Subcutaneous adipose tissue (tissue), 4 donors: ENCODE results near the gene ALKBH5. TPM values are rescaled to one million over a fixed set of nuclear protein-coding genes. Genes with fewer than 3 reads are reported as not detected.

ENCODE experiments used
- total RNA-seq, 4 donors: library from RNA; depleted of rRNA; stranded (reverse); fragments of >200 nt; gene quantifications; one replicate each; pipeline ENCODE4 v1.1.0, GENCODE V29; 2016
- TF ChIP-seq, protein P1 (sequence below): fragments of 450-650 bp; IDR thresholded peaks from one replicate; pipeline ENCODE4 v1.5.1; 2016; ENCODE audit warnings: low read depth, mild to moderate bottlenecking, control low read depth, antibody characterized with exemption, moderate library complexity

The ALKBH5 gene
- total RNA-seq, 4 donors from 2014 or later: 57.5 to 69.6 (median 67.5) TPM

DNA sequence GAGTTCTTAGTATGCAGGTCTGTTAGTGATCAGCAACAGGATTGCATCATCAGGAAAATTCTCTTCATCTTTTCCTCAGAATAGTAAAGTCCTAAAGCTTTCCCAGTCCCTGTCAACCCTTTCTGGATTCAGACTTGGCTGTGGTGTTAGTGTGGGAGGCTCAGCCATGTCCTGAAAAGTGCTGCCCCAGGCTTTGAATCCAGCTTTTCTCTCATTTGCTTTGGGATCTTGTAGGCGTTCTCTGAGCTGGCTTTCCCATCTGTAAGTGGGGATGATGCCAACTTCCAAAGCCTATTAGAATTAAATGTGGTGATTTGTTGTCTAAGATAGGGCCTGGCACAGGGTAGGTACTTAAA, 3.0 kb downstream of the ALKBH5 start:
- TF ChIP-seq, protein P1, sequence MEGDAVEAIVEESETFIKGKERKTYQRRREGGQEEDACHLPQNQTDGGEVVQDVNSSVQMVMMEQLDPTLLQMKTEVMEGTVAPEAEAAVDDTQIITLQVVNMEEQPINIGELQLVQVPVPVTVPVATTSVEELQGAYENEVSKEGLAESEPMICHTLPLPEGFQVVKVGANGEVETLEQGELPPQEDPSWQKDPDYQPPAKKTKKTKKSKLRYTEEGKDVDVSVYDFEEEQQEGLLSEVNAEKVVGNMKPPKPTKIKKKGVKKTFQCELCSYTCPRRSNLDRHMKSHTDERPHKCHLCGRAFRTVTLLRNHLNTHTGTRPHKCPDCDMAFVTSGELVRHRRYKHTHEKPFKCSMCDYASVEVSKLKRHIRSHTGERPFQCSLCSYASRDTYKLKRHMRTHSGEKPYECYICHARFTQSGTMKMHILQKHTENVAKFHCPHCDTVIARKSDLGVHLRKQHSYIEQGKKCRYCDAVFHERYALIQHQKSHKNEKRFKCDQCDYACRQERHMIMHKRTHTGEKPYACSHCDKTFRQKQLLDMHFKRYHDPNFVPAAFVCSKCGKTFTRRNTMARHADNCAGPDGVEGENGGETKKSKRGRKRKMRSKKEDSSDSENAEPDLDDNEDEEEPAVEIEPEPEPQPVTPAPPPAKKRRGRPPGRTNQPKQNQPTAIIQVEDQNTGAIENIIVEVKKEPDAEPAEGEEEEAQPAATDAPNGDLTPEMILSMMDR: no peak

DNA sequence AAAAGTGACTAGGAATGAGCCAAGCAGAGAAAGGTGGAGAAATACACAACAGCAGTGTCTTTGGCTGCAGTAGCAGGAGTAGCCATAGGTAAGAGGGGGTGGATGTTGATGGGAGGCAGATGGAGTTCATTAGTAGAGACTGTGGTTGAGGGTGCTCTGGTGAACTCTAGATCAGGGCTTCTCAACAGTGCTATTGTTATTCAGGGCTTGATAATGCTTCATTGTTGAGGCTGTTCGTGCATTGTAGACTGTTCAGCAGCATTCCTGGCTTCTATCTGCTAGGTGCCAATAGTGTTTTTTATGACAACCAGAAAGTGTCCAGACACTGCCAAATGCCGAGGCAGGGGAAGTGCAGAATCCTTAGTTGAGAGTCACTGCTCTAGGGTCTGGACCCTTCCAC, 3.6 kb downstream of the ALKBH5 start:
- TF ChIP-seq, protein P1: no peak

DNA sequence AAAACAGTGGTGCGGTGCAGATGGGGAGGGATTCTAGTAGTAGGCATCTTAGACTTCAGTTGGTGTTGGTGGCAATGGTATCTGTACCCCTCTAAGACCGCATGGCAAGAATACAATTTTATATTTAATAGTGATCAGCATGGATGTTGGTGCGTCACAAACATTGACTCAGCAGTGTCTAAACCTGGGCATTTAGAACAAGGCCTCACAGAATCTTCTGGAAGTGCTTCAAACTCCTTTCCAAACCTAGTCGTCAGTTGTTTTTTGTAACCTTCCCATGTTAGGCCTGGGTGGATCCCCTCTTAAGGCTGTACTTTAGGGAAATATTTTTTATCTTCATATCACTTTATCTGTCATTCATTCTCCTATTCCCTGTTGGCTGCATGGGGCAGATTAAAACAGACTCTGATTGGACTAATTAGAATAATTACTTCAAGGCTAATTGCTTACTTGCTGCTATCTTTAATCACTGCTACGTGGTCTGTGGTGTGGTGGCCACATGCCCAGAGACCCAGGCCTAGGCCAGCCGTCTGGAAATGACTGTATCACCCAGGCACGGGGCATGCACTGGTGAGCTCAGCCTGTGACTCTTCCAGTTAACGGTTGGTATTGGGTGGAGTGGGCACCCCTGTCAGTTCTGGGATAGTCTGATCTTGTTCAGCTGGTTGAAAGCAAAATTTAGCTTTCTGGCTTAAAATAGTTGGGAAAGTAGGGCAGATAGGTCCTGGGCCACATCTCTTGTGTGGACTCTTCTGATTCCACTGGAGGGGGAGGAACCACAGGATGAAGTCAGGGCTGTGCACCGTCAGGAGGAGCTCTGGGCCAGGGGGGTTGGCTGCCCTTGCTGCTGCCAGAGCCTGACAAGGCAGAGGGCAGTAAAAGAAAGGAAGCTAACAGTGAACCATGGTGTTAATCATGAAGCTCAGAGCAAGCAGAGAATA, 4.5 kb downstream of the ALKBH5 start:
- TF ChIP-seq, protein P1: no peak

DNA sequence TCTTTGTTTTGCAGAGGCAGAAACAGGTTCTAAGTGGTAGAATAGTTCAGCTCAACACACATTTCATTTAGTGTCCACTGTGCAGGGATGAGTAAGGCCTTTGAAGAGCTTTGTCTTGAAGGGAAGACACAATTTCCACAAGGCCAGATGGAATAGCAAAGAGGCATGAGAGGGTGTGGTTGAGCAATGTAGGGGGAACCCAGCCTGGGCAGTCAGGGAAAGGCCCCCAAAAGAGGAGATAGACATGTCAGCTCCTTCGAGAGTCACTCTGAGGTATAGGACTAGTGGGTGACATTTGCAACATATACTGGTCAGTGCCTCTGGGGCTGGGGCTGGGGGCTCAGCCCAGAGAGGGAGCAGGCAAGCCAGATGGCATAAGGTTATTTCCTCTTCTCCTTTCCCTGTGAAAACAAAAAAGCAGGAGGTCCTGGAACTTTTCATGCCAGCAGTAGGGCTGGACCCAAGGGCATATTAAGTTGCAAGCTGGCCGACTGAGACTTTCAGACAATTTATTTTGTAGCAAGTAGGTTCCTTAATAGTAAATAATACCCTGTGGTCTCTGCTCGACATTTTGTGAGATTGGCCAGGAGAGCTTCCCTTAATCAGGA, 7.1 kb downstream of the ALKBH5 start:
- TF ChIP-seq, protein P1: no peak

DNA sequence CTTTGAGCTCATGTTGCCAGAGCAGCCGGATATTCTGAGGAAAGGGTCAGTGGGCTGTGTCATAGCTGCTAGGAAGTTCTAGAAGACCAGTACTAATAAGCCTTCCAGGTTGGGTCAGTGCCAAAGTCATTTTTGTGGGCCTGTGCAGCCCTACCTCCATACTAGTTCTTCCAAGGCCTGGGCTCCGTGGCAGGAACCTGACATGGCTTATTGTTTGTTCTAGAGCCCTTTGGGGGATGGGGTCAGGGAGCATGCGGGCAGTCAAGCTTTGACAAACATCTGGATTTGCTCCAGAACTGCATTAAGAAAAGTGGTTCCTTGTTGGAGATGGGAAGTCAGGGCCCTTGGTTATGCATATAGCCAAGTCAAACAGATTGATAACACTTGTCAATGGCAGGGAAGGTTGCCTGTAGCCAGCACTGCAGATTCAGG, 7.6 kb downstream of the ALKBH5 start:
- TF ChIP-seq, protein P1: no peak

DNA sequence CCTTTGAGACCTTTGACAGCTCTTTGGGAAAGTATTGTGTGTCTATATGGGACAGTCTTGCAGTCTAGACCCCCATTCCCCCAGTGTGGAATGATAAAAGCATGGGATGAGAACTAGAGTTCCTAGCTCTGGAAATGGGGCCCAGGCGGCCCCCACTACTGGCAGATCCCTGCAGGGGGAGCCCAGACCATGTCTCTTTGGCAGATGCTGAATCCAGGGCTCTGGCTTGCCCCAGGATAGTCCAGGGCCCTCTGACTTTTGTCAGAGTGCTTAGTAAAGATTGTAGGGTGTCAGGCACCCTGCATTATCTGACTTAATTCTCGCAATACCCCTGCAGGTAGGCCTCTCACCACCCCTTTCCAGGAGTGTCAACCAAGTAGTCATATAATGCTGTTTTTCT, 8.3 kb downstream of the ALKBH5 start:
- TF ChIP-seq, protein P1: no peak

DNA sequence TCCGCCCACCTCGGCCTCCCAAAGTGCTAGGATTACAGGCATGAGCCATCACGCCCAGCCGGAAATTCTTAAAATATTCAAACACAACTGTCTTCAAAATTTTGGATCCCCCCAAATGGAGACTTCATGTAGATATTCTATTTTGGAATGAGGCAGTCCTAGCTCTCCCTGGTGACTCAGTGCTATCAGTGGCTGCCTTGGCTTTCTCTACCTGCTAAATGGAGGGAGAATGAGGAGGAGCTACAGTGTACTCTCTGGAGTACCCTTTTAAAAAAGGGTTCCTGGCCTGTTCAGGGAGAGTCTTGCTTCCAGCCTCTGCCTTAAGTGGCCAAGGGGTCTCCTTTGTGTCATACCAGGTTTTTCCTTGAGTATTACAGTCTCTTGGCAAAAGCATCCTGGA, 10.8 kb downstream of the ALKBH5 start:
- TF ChIP-seq, protein P1: no peak
